NCI-H2196 (cell line): ENCODE data around the gene XRRA1.
A peak's percentile ranks its signal among the peaks of the same experiment; 100 is the strongest.

Source experiments
- DNase-seq: peaks from one replicate; lab custom pipeline; 2025; ENCODE audit not compliant: unreplicated experiment; lab: John Stamatoyannopoulos, UW

XRRA1 gene

GRCh38 chr11:74950374-74950969 lies 1.6 kb upstream of the XRRA1 start:
- DNase-seq, result no peak

- no peak for DNase-seq
Observed at GRCh38 chr11:74949753-74950137, 854 bp upstream of the XRRA1 start.

- DNase-seq, result no peak
Observed at GRCh38 chr11:74948546-74948897, 369 bp downstream of the XRRA1 start.

GRCh38 chr11:74942073-74942759 lies 6.7 kb downstream of the XRRA1 start:
- no peak for DNase-seq

GRCh38 chr11:74941492-74941891 lies 7.4 kb downstream of the XRRA1 start:
- no peak for DNase-seq

GRCh38 chr11:74937696-74938475 lies 11.0 kb downstream of the XRRA1 start:
- DNase-seq, result no peak

- no peak for DNase-seq
Observed at GRCh38 chr11:74936976-74937375, 11.9 kb downstream of the XRRA1 start.

GRCh38 chr11:74936087-74936486 lies 12.8 kb downstream of the XRRA1 start:
- DNase-seq, result no peak

GRCh38 chr11:74935285-74935684 lies 13.6 kb downstream of the XRRA1 start:
- DNase-seq, result no peak

- DNase-seq, result no peak
Observed at GRCh38 chr11:74933765-74934164, 15.1 kb downstream of the XRRA1 start.

GRCh38 chr11:74932797-74933196 lies 16.1 kb downstream of the XRRA1 start:
- DNase-seq, result no peak

- no peak for DNase-seq
Observed at GRCh38 chr11:74932169-74932568, 16.7 kb downstream of the XRRA1 start.

- peak; percentile 91 for DNase-seq
Observed at GRCh38 chr11:74929431-74930363, 19.2 kb downstream of the XRRA1 start.

GRCh38 chr11:74927496-74927895 lies 21.4 kb downstream of the XRRA1 start:
- DNase-seq, result no peak

GRCh38 chr11:74926304-74927030 lies 22.4 kb downstream of the XRRA1 start:
- DNase-seq, result no peak

GRCh38 chr11:74925281-74925680 lies 23.6 kb downstream of the XRRA1 start:
- DNase-seq, result no peak

- DNase-seq, result no peak
Observed at GRCh38 chr11:74923125-74923524, 25.8 kb downstream of the XRRA1 start.

GRCh38 chr11:74909812-74910211 lies 39.1 kb downstream of the XRRA1 start:
- DNase-seq, result no peak

GRCh38 chr11:74909385-74909784 lies 39.5 kb downstream of the XRRA1 start:
- DNase-seq, result no peak

- DNase-seq, result no peak
Observed at GRCh38 chr11:74905326-74905725, 43.6 kb downstream of the XRRA1 start.

GRCh38 chr11:74902342-74902741 lies 46.5 kb downstream of the XRRA1 start:
- DNase-seq, result no peak
